GM18858 (cell line): ENCODE measurements around the gene GSE1.

ENCODE experiments used
- ATAC-seq: cut with Tn5 transposase; IDR thresholded peaks from one replicate; pipeline ENCODE4 v1.9.1; 2021; ENCODE audit not compliant: unreplicated experiment

The GSE1 gene

GRCh38 chr16:85612801-85613603, at the start of gene GSE1:
Gene GSE1, plus strand, starts transcription at chr16:85613322. Its CDS starts 70 bp downstream, at chr16:85613392.
- ATAC-seq, result peak; percentile 32

- no peak for ATAC-seq
Observed at GRCh38 chr16:85563515-85564276, 49.4 kb upstream of the GSE1 start.

- ATAC-seq, result no peak
Observed at GRCh38 chr16:85564277-85565051, 48.7 kb upstream of the GSE1 start.

GRCh38 chr16:85565340-85565739, 47.8 kb upstream of the GSE1 start:
- no peak for ATAC-seq

GRCh38 chr16:85565801-85566526, 47.2 kb upstream of the GSE1 start:
- no peak for ATAC-seq

- no peak for ATAC-seq
Observed at GRCh38 chr16:85566561-85567100, 46.5 kb upstream of the GSE1 start.

- no peak for ATAC-seq
Observed at GRCh38 chr16:85567101-85567866, 45.8 kb upstream of the GSE1 start.

GRCh38 chr16:85567935-85568334, 45.2 kb upstream of the GSE1 start:
- no peak for ATAC-seq

- no peak for ATAC-seq
Observed at GRCh38 chr16:85568519-85568918, 44.6 kb upstream of the GSE1 start.

GRCh38 chr16:85569039-85569614, 44.0 kb upstream of the GSE1 start:
- no peak for ATAC-seq

- peak; percentile 48 for ATAC-seq
Observed at GRCh38 chr16:85569615-85570212, 43.4 kb upstream of the GSE1 start.

GRCh38 chr16:85570213-85570734, 42.8 kb upstream of the GSE1 start:
- ATAC-seq, result peak; percentile 15

- peak; percentile 45 for ATAC-seq
Observed at GRCh38 chr16:85570735-85571562, 42.2 kb upstream of the GSE1 start.

- ATAC-seq, result no peak
Observed at GRCh38 chr16:85571563-85571812, 41.6 kb upstream of the GSE1 start.

GRCh38 chr16:85571813-85572619, 41.1 kb upstream of the GSE1 start:
- no peak for ATAC-seq

- no peak for ATAC-seq
Observed at GRCh38 chr16:85573045-85573695, 40.0 kb upstream of the GSE1 start.
